HEK293T (cell line): ENCODE results near the gene TMEM245.

Source experiments
- CTCF ChIA-PET: fragments of 350-600 bp; formaldehyde crosslinking; extraction: SDS; loops from one replicate; lab custom pipeline; 2021; ENCODE audit warnings: antibody characterized with exemption, inconsistent platforms; lab: Yijun Ruan, JAX
- POLR2A ChIA-PET: fragments of 350-600 bp; formaldehyde crosslinking; extraction: SDS; loops from one replicate; lab custom pipeline; 2020; ENCODE audit warnings: antibody characterized with exemption, inconsistent platforms; lab: Yijun Ruan, JAX
- DNase-seq: peaks from one replicate; pipeline ENCODE4 v3.0.0; 2012; ENCODE audit warnings: mixed read lengths; ENCODE audit errors: extremely low spot score
- ARNT ChIP-seq: fragments of 450-650 bp; IDR thresholded peaks from 2 replicates; pipeline ENCODE4 v1.6.1; 2017; ENCODE audit warnings: mild to moderate bottlenecking
- BHLHE40 ChIP-seq: fragments of 450-650 bp; IDR thresholded peaks from 2 replicates; pipeline ENCODE4 v1.6.1; 2016; ENCODE audit warnings: mild to moderate bottlenecking, moderate library complexity, borderline replicate concordance
- CTBP1 ChIP-seq: fragments of 450-650 bp; IDR thresholded peaks from 2 replicates; pipeline ENCODE4 v1.6.1; 2016; ENCODE audit warnings: borderline replicate concordance
- ELF4 ChIP-seq: fragments of 450-650 bp; IDR thresholded peaks from 2 replicates; pipeline ENCODE4 v1.6.1; 2017; ENCODE audit warnings: antibody characterized with exemption
- FOXA1 ChIP-seq: fragments of 450-650 bp; IDR thresholded peaks from 2 replicates; pipeline ENCODE4 v1.6.1; 2016; ENCODE audit warnings: mild to moderate bottlenecking
- FOXK2 ChIP-seq: fragments of 450-650 bp; IDR thresholded peaks from 2 replicates; pipeline ENCODE4 v1.6.1; 2016; ENCODE audit warnings: mild to moderate bottlenecking
- FOXM1 ChIP-seq: fragments of 450-650 bp; IDR thresholded peaks from 2 replicates; pipeline ENCODE4 v1.6.1; 2017; ENCODE audit warnings: mild to moderate bottlenecking, borderline replicate concordance
- HDGF ChIP-seq: fragments of 450-650 bp; IDR thresholded peaks from 2 replicates; pipeline ENCODE4 v1.6.1; 2017; ENCODE audit warnings: antibody characterized with exemption, borderline replicate concordance
- L3MBTL2 ChIP-seq: fragments of 450-650 bp; conservative IDR thresholded peaks from 2 replicates; pipeline ENCODE4 v1.6.1; 2016; ENCODE audit warnings: mild to moderate bottlenecking
- LEF1 ChIP-seq: fragments of 450-650 bp; IDR thresholded peaks from 2 replicates; pipeline ENCODE4 v1.6.1; 2017; ENCODE audit warnings: mild to moderate bottlenecking, borderline replicate concordance
- NFRKB ChIP-seq: fragments of 450-650 bp; IDR thresholded peaks from 2 replicates; pipeline ENCODE4 v1.6.1; 2016; ENCODE audit warnings: mild to moderate bottlenecking, moderate library complexity
- SP1 ChIP-seq: fragments of 450-650 bp; IDR thresholded peaks from 2 replicates; pipeline ENCODE4 v1.6.1; 2017
- SUZ12 ChIP-seq: fragments of 450-650 bp; IDR thresholded peaks from 2 replicates; pipeline ENCODE4 v1.6.1; 2016; ENCODE audit warnings: mild to moderate bottlenecking
- TARDBP ChIP-seq: fragments of 450-650 bp; IDR thresholded peaks from 2 replicates; pipeline ENCODE4 v1.6.1; 2016
- ZNF384 ChIP-seq: fragments of 450-650 bp; IDR thresholded peaks from 2 replicates; pipeline ENCODE4 v1.6.1; 2016
- TF ChIP-seq, protein P1 (sequence below): fragments of 450-650 bp; IDR thresholded peaks from 2 replicates; pipeline ENCODE4 v1.6.1; 2016

TMEM245 gene

DNA sequence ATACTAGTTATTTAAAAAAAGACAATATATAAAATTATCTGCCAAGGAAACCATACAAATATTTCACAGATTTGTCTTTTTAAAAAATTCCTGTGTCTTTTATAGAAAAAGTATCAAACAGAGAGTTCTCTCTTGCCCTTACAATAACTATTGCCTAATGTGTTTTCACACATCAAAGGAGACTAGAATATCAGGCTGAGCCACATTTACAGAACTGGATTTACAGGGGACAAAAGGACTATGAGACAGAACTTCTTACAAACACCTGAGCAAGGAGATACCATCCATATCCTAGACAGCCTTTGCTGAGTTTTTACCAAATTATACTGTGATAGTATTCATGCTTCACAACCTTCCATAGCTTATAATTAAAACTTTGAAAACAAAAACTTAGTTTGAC is 34.2 kb downstream of the TMEM245 start:
- ChIA-PET POLR2A (no interaction called here), CTCF (no interaction called here)
- no peak for DNase-seq
- TF ChIP-seq CTBP1 (no peak), ARNT (no peak), SUZ12 (no peak), HDGF (no peak)

DNA sequence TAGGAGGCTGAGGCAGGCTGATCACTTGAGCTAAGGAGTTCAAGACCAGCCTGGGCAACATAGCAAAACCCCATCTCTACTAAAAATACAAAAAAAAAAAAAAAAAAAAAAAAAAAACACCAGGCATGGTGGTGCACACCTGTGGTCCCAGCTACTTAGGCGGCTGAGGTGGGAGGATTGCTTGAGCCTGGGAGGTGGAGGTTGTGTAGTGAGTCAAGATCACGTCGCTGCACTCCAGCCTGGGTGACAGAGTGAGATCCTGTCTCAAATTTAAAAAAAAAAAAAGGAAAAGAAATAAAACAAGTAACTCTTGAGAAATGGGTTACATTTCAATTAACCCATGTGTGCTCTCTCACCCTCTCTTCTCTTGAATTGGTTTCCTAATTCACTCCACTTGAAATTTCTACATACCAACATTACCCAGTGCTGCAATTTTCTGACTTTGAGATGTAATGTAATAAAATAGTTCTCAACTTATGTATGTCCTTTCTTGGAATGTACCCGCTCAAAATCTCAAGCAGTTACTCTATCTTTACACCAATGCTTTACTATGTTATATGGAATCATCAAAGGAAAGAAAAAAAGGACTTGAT is 35.8 kb downstream of the TMEM245 start:
- CTCF ChIA-PET = no interaction called here
- no peak for DNase-seq
- POLR2A ChIA-PET = no interaction called here
- TF ChIP-seq ZNF384 = no peak
- TF ChIP-seq, protein P1, sequence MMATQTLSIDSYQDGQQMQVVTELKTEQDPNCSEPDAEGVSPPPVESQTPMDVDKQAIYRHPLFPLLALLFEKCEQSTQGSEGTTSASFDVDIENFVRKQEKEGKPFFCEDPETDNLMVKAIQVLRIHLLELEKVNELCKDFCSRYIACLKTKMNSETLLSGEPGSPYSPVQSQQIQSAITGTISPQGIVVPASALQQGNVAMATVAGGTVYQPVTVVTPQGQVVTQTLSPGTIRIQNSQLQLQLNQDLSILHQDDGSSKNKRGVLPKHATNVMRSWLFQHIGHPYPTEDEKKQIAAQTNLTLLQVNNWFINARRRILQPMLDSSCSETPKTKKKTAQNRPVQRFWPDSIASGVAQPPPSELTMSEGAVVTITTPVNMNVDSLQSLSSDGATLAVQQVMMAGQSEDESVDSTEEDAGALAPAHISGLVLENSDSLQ = no peak

DNA sequence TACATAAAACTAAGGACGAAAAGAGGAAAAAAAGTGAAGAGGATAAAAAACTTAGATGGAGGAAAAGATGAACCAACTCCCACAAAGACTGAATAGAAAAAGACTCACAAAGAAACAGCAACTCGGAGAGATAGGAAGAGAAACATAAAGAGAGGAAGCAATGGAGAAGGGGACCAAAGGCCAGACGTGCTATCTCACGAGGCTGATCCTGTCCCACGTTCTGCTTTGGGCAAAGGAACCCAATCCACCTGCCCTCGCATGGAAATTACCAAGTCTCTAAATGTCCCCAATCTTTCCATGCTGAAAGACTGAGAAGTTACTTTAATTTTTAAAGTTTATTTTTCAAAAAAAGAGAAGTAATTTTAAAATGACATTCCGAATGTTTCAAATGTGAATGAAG is 36.6 kb downstream of the TMEM245 start:
- ChIA-PET POLR2A (no interaction called here), CTCF (no interaction called here)
- DNase-seq = no peak
- TF ChIP-seq CTBP1 (no peak), L3MBTL2 (no peak), FOXM1 (no peak)
- TF ChIP-seq, protein P1 = no peak

DNA sequence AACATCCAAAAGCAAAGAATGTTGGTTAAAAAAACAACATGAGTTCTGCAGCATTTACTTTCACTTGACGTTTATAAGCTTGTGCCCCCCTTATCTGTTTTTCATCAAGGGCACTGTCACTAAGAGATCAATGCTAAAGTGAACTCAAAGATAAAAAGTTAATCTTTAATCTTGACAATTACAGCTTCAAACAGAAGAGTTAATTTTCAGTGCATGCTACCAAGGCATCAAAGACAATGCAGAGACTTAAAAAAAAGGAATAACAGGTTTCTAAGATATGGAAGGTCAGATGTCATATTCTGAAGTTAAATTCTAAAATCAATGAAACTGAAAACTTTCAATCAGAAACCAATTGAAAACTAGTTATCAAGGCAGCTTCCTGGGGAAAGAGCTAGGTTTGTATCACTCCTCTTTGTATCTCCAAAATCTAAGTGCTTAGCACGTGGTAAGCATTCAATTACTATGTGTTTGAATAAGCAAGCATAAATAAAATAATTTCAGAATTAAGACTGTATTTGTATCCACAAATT is 37.6 kb downstream of the TMEM245 start:
- no peak for DNase-seq
- TF ChIP-seq SP1 (no peak), ELF4 (no peak), TARDBP (no peak), ZNF384 (no peak), NFRKB (no peak), LEF1 (no peak), HDGF (no peak), CTBP1 (no peak), L3MBTL2 (no peak), FOXA1 (no peak), FOXM1 (no peak), SUZ12 (no peak)
- TF ChIP-seq, protein P1 = no peak
- POLR2A ChIA-PET = no interaction called here
- CTCF ChIA-PET = interaction anchor here (0.9 kb wide), 1 partner anchor 10 kb away, joined by 3 read pairs; no protein-coding TSS in a partner anchor

DNA sequence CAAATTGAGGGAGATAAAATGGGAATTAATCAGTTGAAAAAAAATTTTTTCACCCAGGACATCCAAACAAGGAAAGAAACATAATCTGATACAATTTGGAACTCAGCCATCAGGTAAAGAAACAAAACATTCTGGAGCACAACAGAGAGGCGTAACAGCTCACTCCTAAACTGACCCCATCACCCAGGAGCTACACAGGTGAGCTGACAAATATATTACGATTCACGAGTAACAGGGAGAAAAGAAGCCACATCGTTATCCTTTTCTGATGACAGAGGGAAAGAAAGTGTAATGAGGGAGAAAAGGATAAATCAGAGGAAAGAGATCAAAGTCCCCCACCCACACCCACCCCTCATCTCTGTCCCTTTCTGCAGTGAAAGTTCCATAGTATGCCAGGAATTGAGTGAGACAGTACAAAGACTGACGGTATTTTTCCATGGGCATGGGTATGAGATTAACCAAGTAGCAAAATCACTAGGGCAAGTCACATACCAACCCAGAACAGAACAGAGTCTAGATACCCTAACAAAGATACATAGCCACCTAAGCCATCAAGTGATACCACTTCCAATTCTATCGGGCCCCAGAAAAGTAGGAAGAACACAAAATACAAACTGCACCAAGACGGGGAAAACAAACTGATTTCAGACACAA is 45.4 kb downstream of the TMEM245 start:
- ChIA-PET POLR2A (no interaction called here), CTCF (interaction anchor here (1.0 kb wide), 1 partner anchor 109 kb away, joined by 3 read pairs; no protein-coding TSS in a partner anchor)
- no peak for TF ChIP-seq SUZ12
- no peak for TF ChIP-seq BHLHE40
- TF ChIP-seq L3MBTL2 = no peak
- no peak for TF ChIP-seq FOXA1
- TF ChIP-seq ARNT = no peak
- no peak for DNase-seq

DNA sequence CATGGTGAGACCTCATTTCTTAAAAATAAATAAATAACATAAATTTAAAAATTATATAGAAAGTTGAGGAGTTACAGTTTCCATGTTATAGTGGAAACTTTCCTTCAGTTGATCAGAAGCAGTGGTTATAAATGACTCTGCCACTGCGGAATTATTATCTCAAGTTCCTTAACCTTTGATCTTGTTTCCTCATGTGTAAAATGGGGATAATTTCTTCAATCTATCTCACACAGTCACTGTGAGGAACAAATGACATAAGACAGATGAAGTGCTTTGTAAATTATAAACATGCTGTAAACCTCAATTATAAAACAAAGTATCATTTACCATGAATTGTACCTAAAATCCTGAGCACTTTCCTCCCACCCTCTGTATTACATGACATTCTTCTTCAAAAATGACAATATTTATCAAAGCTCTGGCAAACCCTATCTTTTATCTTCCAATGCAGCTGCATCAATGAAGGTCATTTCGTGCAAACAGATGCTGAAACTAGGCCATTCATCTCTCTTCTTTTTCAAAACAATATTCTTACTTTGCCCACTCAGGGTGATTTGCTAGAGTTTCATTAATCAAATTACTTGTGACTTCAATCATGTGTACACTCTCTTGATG is 46.8 kb downstream of the TMEM245 start:
- TF ChIP-seq ARNT (no peak), TARDBP (no peak)

DNA sequence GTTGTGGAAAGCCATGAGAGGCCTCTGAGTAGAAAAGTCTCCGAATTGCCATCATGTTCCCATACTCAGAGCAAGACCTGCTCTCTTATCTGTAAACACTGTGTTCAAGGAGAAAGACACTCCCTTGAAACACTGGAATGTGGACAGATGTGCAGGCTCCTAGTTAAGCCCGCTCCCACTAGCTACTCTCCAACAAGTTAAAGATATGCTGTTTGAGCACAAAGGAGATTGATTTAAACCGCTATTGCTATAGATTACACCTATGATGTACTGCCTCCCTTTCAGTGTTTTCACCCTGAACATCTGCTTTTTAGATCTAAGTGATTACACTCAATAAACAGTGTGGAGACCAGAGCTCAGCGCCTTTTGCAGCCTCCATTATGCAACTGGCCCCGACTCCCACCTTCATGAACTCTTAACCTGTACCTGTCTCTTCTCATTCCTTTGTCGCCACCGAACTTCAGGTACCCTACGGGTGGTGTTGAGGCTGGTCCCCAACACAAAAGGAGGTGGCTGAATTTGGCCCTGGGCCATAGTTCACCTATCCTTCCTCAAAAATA is 47.5 kb downstream of the TMEM245 start:
- DNase-seq = no peak
- POLR2A ChIA-PET = no interaction called here
- TF ChIP-seq FOXM1 (no peak), ZNF384 (no peak), SP1 (no peak), ARNT (no peak), NFRKB (no peak), LEF1 (no peak), FOXK2 (no peak), HDGF (no peak), FOXA1 (no peak), L3MBTL2 (no peak), CTBP1 (no peak), ELF4 (no peak), BHLHE40 (no peak), SUZ12 (no peak), TARDBP (no peak)
- TF ChIP-seq, protein P1 = no peak
- CTCF ChIA-PET = no interaction called here

More for the DNA sequence above, 46.8 kb downstream of the TMEM245 start:
- POLR2A ChIA-PET = no interaction called here
- CTCF ChIA-PET = no interaction called here
- no peak for DNase-seq
